Psoas muscle (tissue), 8 donors: Measurements from ENCODE around the gene STX18. TPM values are rescaled to one million over a fixed set of nuclear protein-coding genes. Genes with fewer than 3 reads are reported as not detected.

Experiments used
- ATAC-seq, 4 donors: fragments of 200-7000 bp; cut with Tn5 transposase; one replicate each; pipeline ENCODE4 v1.9.1; 2020; ENCODE audit warnings: moderate library complexity in 3 of 4, mild to moderate bottlenecking in 2 of 4
- DNase-seq, 2 donors: peaks; one replicate each; pipeline ENCODE4 v3.0.0-alpha.2; 2020
- H3K27ac ChIP-seq: fragments of 200-600 bp; one replicate; pipeline ENCODE4 v1.8.0; 2022
- H3K27me3 ChIP-seq, 3 donors: fragments of 200-600 bp in 1 of 3; one replicate each; pipeline versions ENCODE4 v1.6.1 to v1.8.0; 2013 to 2022; ENCODE audit warnings: low read length in 2 of 3, mild to moderate bottlenecking in 2 of 3, moderate library complexity in 1 of 3; ENCODE audit not compliant: insufficient read depth in 3 of 3
- H3K36me3 ChIP-seq, 2 donors: fragments of 200-600 bp in 1 of 2; one replicate each; pipeline versions ENCODE4 v1.6.1 to v1.8.0; 2013 to 2022; ENCODE audit warnings: low read depth in 1 of 2, mild to moderate bottlenecking in 1 of 2, moderate library complexity in 1 of 2; ENCODE audit not compliant: insufficient read depth in 1 of 2
- H3K4me1 ChIP-seq: fragments of 200-600 bp; one replicate; pipeline ENCODE4 v1.8.0; 2022
- H3K4me3 ChIP-seq: fragments of 200-600 bp; one replicate; pipeline ENCODE4 v1.8.0; 2022; ENCODE audit warnings: mild to moderate bottlenecking
- H3K9me3 ChIP-seq: fragments of 200-600 bp; one replicate; pipeline ENCODE4 v1.8.0; 2022
- WGBS, 3 donors: extraction: QIAGEN DNeasy Blood & Tissue Kit; methylation state at CpG; one replicate each; pipeline versions ENCODE4 v1.1.6 to v1.1.7; 2013; 5-methylcytosine and 5-hydroxymethylcytosine counted together
- intact Hi-C, 2 donors: fragments of 100-400 bp; cut with DNase I; formaldehyde crosslinking; loops; one replicate each; pipeline versions ENCODE4 v1.11.0 to v1.14.2; 2022
- polyA plus RNA-seq, 3 donors: library from polyadenylated mRNA; stranded (reverse); fragments of 200-250 nt; gene quantifications; one replicate each; pipeline ENCODE4 v1.2.3, GENCODE V29; 2013
- total RNA-seq, 4 donors: library from RNA; stranded (reverse); fragmentation: NEBNext Ultra II Directional in 2 of 4; extraction: Animal tissue kit (Norgen Biotek cat#: 25700) in 2 of 4; gene quantifications; one replicate each; pipeline versions ENCODE4 v1.2.1 to v1.2.4, GENCODE V29; 2021 to 2023
- TF ChIP-seq, protein P1 (sequence below): fragments of 200-600 bp; IDR thresholded peaks from one replicate; pipeline ENCODE4 v1.8.0; 2022; ENCODE audit warnings: antibody characterized with exemption
- donor health status: healthy with polysubstance abuse.
- donor health status: DM: no; HTN: no; CAD: no; lungs with moderate emphysema.
- donor health status: Bipolar disorder and iron deficiency.
- donor health status: healthy.
- donor health status: DM: yes; HTN: yes; CAD: no.
- donor health status: DM: no; HTN: no; CAD: no.
- donor health status: DM: no; HTN: no; CAD: no.
- donor health status: DM: yes; HTN: yes; CAD: no.

STX18 gene
- total and polyA plus RNA-seq, 7 donors, result 12.1 to 29.7 (median 21.1) TPM

DNA sequence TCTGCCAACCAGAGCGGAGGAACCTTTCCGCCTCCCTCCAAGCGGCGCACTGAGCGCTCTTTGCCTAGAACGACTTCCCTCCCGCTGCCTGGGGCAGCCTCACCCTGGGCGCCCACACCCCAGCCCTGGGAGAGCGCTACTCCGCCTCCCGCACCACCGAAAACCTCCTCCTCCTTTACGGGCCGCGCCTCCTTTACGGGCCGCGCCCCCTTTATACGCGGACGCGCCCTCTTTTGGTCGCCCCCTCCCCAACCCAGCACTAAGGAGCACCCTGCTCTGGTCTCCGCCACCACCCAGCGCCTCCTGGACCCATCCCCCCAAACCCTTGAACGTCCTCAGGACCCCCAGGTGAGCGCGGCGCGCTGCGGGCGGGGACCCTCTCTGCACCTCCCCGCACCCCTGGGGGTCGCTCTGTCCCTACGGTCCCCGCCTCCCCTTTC, 155.5 kb downstream of the STX18 start:
- intact Hi-C loops, result no loop called here
- peak in 1 of 2 donors; percentile 29 for DNase-seq

DNA sequence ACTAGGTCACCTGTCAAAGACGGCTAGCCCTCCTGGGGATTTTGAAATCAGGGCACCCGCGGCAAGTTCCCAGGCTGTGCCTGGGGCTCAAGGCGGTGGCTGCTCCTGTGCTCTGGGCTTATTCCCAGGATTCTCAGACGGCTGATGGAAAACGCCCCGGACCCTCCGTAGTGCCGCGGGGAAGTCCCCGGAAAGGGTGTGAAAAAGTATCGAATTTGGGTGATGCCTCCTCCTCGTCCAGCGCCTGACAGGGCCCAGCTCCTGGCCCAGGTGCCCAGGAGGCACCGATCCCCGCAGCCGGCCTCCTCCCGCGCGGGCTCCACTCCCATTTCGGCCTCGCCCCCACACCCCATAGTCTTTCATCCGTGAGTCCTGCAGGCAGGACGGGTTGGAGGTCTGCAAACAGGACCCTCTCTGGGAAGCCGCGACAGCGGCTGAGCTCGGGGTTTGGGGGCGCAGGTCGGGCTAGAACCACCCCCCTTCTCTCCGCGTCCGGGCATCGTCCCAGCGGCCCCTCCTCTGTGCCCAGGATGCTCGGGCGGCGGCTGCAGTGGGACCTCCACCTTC, 156.0 kb downstream of the STX18 start:
- no peaks in the 10 kb centered on the region for H3K9me3 ChIP-seq
- peaks cover 0 to 65% (median 35%) of the 10 kb centered on the region in 3 donors for H3K27me3 ChIP-seq
- peak in 1 of 2 donors; percentile 25 for DNase-seq
- peaks cover 10% of the 10 kb centered on the region for H3K4me1 ChIP-seq
- intact Hi-C loops, result no loop called here
- H3K27ac ChIP-seq, result no peak overlapping the region
- WGBS, 3 donors, result 2 to 4% (median 2%) methylated on average over 32 to 38 of the region's 38 CpGs
- TF ChIP-seq, protein P1, sequence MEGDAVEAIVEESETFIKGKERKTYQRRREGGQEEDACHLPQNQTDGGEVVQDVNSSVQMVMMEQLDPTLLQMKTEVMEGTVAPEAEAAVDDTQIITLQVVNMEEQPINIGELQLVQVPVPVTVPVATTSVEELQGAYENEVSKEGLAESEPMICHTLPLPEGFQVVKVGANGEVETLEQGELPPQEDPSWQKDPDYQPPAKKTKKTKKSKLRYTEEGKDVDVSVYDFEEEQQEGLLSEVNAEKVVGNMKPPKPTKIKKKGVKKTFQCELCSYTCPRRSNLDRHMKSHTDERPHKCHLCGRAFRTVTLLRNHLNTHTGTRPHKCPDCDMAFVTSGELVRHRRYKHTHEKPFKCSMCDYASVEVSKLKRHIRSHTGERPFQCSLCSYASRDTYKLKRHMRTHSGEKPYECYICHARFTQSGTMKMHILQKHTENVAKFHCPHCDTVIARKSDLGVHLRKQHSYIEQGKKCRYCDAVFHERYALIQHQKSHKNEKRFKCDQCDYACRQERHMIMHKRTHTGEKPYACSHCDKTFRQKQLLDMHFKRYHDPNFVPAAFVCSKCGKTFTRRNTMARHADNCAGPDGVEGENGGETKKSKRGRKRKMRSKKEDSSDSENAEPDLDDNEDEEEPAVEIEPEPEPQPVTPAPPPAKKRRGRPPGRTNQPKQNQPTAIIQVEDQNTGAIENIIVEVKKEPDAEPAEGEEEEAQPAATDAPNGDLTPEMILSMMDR, result no peak
- no peak overlapping the region for H3K4me3 ChIP-seq
- no peak for ATAC-seq
- H3K36me3 ChIP-seq, result no peaks in the 10 kb centered on the region

More for the DNA sequence above, 155.5 kb downstream of the STX18 start:
- no peak for ATAC-seq
- WGBS, 3 donors, result 0 to 2% (median 1%) methylated on average over 30 to 36 of the region's 36 CpGs
- Histone ChIP-seq H3K9me3 (no peaks in the 10 kb centered on the region), H3K4me1 (peaks cover 10% of the 10 kb centered on the region), H3K36me3 (no peaks in the 10 kb centered on the region), H3K27me3 (peaks cover 0 to 65% (median 35%) of the 10 kb centered on the region in 3 donors), H3K27ac (no peak overlapping the region), H3K4me3 (peak overlapping the region; percentile 60)
- TF ChIP-seq, protein P1, result no peak

GRCh38 chr4:4384837-4385236, 157.0 kb downstream of the STX18 start:
- DNase-seq, result peak in 1 of 2 donors; percentile 20
- Histone ChIP-seq H3K9me3 (no peaks in the 10 kb centered on the region), H3K27ac (no peak overlapping the region), H3K36me3 (no peaks in the 10 kb centered on the region), H3K4me3 (no peak overlapping the region), H3K27me3 (peaks cover 0 to 63% (median 30%) of the 10 kb centered on the region in 3 donors), H3K4me1 (peaks cover 10% of the 10 kb centered on the region)
- WGBS, 3 donors, result 43 to 52% (median 45%) methylated on average over 5 of the region's 5 CpGs
- TF ChIP-seq, protein P1, result no peak
- ATAC-seq, result no peak
- intact Hi-C loops, result no loop called here

GRCh38 chr4:4383085-4383484, 158.8 kb downstream of the STX18 start:
- Histone ChIP-seq H3K27ac (no peak overlapping the region), H3K4me3 (no peak overlapping the region), H3K27me3 (peaks cover 0 to 48% (median 21%) of the 10 kb centered on the region in 3 donors), H3K4me1 (peaks cover 8% of the 10 kb centered on the region), H3K36me3 (no peaks in the 10 kb centered on the region), H3K9me3 (no peaks in the 10 kb centered on the region)
- intact Hi-C loops, result no loop called here
- ATAC-seq (peak in 2 of 4 donors; percentile 41 to 61), DNase-seq (peak in 1 of 2 donors; percentile 40)
- TF ChIP-seq, protein P1, result no peak
- WGBS, 3 donors, result 55 to 63% (median 62%) methylated on average over 3 of the region's 3 CpGs
